22Rv1 (cell line): ENCODE data around the gene ESRRA.

Source experiments
- H3K27ac ChIP-seq: fragments of 450-650 bp; 2 replicates; pipeline ENCODE4 v1.5.1; 2017
- ZFX ChIP-seq: fragments of 450-650 bp; IDR thresholded peaks from 2 replicates; pipeline ENCODE4 v1.6.1; 2017; ENCODE audit warnings: antibody characterized with exemption, borderline replicate concordance
- TF ChIP-seq, protein P1 (sequence below): fragments of 450-650 bp; IDR thresholded peaks from 2 replicates; pipeline ENCODE4 v1.5.1; 2017; ENCODE audit warnings: mild to moderate bottlenecking

Gene ESRRA

DNA sequence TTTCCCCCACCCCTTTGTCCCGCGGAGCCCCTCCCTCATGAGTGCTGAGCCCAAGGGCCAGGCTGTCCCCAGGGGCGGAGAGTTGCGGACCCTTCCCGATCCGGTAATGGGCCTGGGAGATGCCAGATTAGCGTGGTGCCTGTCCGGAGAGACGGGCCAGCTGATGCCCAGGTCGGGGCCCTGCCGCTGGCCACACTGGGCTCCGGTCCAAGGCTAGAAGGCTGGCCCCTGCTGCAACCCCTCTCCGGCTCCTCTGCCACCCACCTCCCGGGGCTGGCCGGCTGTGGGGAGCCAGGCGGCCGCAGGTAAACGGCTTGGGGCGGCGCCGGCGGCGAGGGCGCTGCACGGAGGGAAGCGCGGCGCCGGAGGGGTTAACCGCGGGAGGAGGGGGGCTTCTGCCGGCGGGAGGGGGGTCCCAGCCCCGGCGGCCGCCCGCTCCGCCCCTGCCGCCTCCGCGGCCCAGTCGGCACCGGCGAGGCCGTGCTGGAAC lies 14.0 kb upstream of the ESRRA start, which contains the start of gene KCNK4:
TSS of gene KCNK4 (plus strand) at position 41 of the 490 bp plus-strand sequence. CDS start 1,717 bp downstream, outside the sequence.
- no peak for TF ChIP-seq ZFX
- TF ChIP-seq, protein P1, sequence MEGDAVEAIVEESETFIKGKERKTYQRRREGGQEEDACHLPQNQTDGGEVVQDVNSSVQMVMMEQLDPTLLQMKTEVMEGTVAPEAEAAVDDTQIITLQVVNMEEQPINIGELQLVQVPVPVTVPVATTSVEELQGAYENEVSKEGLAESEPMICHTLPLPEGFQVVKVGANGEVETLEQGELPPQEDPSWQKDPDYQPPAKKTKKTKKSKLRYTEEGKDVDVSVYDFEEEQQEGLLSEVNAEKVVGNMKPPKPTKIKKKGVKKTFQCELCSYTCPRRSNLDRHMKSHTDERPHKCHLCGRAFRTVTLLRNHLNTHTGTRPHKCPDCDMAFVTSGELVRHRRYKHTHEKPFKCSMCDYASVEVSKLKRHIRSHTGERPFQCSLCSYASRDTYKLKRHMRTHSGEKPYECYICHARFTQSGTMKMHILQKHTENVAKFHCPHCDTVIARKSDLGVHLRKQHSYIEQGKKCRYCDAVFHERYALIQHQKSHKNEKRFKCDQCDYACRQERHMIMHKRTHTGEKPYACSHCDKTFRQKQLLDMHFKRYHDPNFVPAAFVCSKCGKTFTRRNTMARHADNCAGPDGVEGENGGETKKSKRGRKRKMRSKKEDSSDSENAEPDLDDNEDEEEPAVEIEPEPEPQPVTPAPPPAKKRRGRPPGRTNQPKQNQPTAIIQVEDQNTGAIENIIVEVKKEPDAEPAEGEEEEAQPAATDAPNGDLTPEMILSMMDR = no peak
- no peak within 1 kb of the TSS for H3K27ac ChIP-seq

DNA sequence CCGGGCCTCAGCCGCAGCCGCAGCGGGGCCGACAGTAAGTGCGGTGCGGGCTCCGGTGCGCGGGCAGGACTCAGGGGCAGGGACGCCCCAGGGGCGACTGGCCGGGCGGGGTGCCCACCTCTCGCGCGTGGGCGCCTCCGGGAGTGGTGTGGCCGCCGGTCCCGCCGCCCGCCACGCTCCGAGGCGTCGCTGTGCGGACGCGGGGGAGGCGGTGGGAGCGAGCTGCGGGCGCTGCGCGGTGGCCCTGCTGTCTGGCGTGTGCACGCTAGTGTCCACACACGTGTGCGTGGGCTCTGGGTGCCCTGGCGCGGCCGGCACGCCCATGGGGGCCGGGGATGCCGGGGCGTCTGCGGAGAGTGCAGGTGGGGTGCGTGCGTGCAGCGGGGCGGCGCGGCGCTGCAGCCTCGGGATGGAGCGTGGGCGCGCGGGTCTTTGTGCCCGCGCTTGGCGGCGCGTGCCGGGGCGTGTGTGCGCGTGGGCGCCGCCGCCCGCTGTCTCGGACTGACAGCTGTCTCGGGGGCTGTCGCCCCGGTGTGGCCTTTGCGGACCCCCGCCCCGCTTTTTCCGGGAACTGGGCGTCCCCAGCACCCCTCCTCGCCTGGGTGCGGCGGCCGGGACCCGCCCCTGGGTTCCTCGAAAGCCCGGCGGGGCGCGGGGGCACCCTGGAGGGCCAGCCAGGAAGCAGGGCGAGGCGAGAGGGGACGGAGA lies 13.4 kb upstream of the ESRRA start:
- H3K27ac ChIP-seq = no peak overlapping the region
- TF ChIP-seq, protein P1 = no peak
- no peak for TF ChIP-seq ZFX

DNA sequence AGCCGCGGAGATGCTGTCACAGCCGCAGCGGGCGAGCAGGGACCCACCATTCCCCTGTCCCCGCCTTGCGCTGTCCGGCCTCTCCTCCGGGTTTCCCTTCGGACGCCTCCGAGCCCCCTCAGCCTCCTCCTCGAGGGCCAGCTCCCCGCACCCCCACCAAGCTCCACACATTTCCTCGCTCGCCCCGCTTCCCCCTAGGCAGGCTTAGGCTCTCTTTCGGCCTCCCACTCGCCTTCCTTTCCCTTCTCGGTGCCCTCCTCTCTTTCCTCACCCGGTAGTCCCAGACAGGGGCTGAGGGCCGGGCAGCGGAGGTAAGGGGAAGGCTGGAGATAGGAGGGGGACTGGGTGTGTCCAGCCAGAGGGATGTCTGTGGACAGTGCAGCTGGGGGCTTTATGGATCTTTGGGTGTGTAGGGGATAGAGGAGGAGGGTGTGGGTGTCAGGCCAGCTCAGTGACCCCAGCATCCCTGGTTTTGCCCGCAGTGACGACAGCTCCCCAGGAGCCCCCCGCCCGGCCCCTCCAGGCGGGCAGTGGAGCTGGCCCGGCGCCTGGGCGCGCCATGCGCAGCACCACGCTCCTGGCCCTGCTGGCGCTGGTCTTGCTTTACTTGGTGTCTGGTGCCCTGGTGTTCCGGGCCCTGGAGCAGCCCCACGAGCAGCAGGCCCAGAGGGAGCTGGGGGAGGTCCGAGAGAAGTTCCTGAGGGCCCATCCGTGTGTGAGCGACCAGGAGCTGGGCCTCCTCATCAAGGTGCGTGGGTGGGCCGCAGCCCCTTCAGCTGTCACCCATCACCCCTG lies 12.7 kb upstream of the ESRRA start:
- TF ChIP-seq, protein P1 = no peak
- TF ChIP-seq ZFX = no peak
- no peak overlapping the region for H3K27ac ChIP-seq

DNA sequence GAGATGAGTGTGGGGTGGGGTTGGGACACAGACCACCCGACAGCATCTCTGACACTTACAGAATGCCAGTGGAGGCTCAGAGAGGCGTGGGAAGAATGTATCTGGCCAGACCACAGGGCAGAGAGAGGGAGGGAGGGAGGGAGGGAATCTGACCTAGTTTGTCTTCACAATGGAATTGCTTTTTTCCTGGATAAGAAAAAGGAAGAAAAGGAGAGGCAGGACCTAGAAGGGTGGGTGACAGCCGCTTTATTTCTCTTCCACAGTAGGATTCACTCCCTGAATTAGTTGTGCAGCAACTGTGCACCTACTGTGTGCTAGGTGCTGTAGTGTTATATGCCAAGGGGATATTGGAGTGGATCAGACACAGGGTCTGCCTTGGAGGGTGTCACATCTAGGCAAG lies 10.6 kb upstream of the ESRRA start:
- TF ChIP-seq ZFX = no peak
- TF ChIP-seq, protein P1 = no peak
- H3K27ac ChIP-seq = no peak overlapping the region

GRCh38 chr11:64295760-64296159 lies 9.6 kb upstream of the ESRRA start:
- no peak for TF ChIP-seq ZFX
- TF ChIP-seq, protein P1 = no peak
- no peak overlapping the region for H3K27ac ChIP-seq

GRCh38 chr11:64296236-64296635 lies 9.1 kb upstream of the ESRRA start:
- no peak overlapping the region for H3K27ac ChIP-seq
- TF ChIP-seq, protein P1 = no peak
- no peak for TF ChIP-seq ZFX
